HL-60 (cell line): ENCODE measurements around the gene TGM2.

Source experiments
- POLR2AphosphoS5 ChIP-seq: IDR thresholded peaks from 2 replicates; pipeline ENCODE4 v1.6.1; 2012; ENCODE audit warnings: low read depth
- REST ChIP-seq: IDR thresholded peaks from 2 replicates; pipeline ENCODE4 v1.6.1; 2012; ENCODE audit warnings: low read depth; ENCODE audit not compliant: insufficient replicate concordance
- TF ChIP-seq, protein P1 (sequence below): IDR thresholded peaks from one replicate; pipeline ENCODE4 v1.5.1; 2011; ENCODE audit warnings: low read length, control low read depth, inconsistent platforms; ENCODE audit not compliant: insufficient read depth

- TF ChIP-seq, protein P1, sequence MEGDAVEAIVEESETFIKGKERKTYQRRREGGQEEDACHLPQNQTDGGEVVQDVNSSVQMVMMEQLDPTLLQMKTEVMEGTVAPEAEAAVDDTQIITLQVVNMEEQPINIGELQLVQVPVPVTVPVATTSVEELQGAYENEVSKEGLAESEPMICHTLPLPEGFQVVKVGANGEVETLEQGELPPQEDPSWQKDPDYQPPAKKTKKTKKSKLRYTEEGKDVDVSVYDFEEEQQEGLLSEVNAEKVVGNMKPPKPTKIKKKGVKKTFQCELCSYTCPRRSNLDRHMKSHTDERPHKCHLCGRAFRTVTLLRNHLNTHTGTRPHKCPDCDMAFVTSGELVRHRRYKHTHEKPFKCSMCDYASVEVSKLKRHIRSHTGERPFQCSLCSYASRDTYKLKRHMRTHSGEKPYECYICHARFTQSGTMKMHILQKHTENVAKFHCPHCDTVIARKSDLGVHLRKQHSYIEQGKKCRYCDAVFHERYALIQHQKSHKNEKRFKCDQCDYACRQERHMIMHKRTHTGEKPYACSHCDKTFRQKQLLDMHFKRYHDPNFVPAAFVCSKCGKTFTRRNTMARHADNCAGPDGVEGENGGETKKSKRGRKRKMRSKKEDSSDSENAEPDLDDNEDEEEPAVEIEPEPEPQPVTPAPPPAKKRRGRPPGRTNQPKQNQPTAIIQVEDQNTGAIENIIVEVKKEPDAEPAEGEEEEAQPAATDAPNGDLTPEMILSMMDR, result no peak
- TF ChIP-seq POLR2AphosphoS5 (no peak), REST (no peak)
Observed at GRCh38 chr20:38166703-38167233, 1.7 kb upstream of the TGM2 start.
